Measurements from ENCODE around the gene RBM6. TPM values are rescaled to one million over a fixed set of nuclear protein-coding genes. Genes with fewer than 3 reads are reported as not detected.
A peak's percentile ranks its signal among the peaks of the same experiment; 100 is the strongest.

RBM6 gene
- total RNA-seq, 1 experiment from 2014 or later, result 58.3 TPM

DNA sequence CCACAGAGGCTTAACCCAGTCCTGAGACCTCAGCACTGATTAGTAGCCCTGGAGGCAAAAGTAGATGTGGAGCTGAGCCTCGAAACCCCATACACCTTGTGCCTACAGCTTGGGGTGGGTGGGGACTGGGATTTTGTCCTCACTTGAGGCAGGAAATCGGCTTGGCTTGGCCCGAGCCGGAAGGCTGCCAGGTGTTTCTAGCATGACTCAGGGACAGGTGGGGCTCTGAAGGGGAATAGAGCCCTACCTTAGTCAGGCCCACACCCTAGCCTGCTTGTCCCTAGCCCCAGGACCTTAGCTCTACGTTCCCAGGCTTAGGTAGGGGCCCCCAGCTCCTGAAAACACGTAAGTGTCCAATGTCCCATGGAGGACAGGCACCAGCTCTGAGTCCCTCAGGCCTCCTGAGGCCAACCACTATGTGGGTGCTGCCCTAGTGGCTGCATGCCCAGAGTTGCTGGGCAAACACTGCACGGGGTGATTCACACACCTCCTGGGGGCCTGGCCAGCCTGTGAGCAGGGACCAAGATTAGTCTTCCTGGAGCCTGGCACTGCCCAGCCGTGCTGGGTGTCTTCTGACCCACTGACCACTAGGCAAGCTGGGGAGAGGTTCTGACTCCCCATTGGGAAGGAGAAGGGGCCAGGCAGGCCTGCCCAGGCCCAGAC, 39.3 kb upstream of the RBM6 start:
- Histone ChIP-seq H3K27ac (ENCODE audit: low read depth, low read length) (peak overlapping the region; percentile 98), H4K20me1 (ENCODE audit: insufficient read depth) (no peaks in the 10 kb centered on the region), H3K36me3 (ENCODE audit: control insufficient read depth in 1 of 2, insufficient read depth in 2 of 2, low read length in 2 of 2) (peaks cover 24 to 35% of the 10 kb centered on the region in 2 experiments; a peak in 3 of 4 replicates), H3K4me3 (replicated peaks in 1 of 2; ENCODE audit: low read depth in 1 of 2, low read length in 2 of 2) (peak overlapping the region; percentile 36 to 59), H3K4me2 (ENCODE audit: low read length) (peak overlapping the region; percentile 91), H3K9me2 (ENCODE audit: insufficient read depth) (no peaks in the 10 kb centered on the region), H3K4me1 (ENCODE audit: control insufficient read depth in 1 of 2, insufficient read depth in 2 of 2, low read length in 2 of 2) (peaks cover 58 to 75% of the 10 kb centered on the region in 2 experiments), H2AFZ (ENCODE audit: low read depth, low read length, poor library complexity, severe bottlenecking) (no peak overlapping the region), H3K9ac (ENCODE audit: low read length) (peak overlapping the region; percentile 68), H3K27me3 (ENCODE audit: insufficient read depth, low read length) (no peaks in the 10 kb centered on the region), H3K79me2 (ENCODE audit: insufficient read depth, low read length) (peaks cover 88% of the 10 kb centered on the region), H3K9me3 (ENCODE audit: control insufficient read depth in 1 of 2, insufficient read depth in 1 of 2, low read depth in 1 of 2, low read length in 2 of 2) (no peaks in the 10 kb centered on the region)
- intact Hi-C loops (cut with micrococcal nuclease), result no loop called here
- BruUV-seq (replicated peaks), result no TSS peak
- peak; percentile 69 for ATAC-seq
- RAD21 ChIA-PET (ENCODE audit: low non-redundant PET in 1 of 2, low total read pairs in 2 of 2, uncharacterized antibody in 2 of 2, unreplicated experiment in 2 of 2), result interaction anchor here in 1 of 2 experiments (1.1 to 1.5 kb wide), 2 partner anchors 39 to 98 kb away, joined by 3 to 5 read pairs; partner anchors contain the start of genes INKA1 and RBM6
- POLR2A ChIA-PET, result interaction anchor here (0.6 to 5.5 kb wide), 12 partner anchors 12 to 117 kb away, joined by 3 to 43 read pairs (median 4); partner anchors contain the start of genes INKA1 and MON1A
- CTCF ChIA-PET, result interaction anchor here (0.7 to 1.4 kb wide), 4 partner anchors 22 to 98 kb away, joined by 3 to 6 read pairs (median 6); partner anchors contain the start of genes INKA1 and MON1A
- TF ChIP-seq POLR2AphosphoS5 (IDR thresholded peaks at IDR 0.05; ENCODE audit: low read depth, low read length) (peak; percentile 53; the same call in 1 of the 2 replicates), ZFX (IDR thresholded peaks at IDR 0.05) (peak; percentile 30; the same call in 1 of the 2 replicates), JUND (IDR thresholded peaks at IDR 0.05) (no peak)
- peak; percentile 92 for DNase-seq (ENCODE audit: low read depth, low spot score)

DNA sequence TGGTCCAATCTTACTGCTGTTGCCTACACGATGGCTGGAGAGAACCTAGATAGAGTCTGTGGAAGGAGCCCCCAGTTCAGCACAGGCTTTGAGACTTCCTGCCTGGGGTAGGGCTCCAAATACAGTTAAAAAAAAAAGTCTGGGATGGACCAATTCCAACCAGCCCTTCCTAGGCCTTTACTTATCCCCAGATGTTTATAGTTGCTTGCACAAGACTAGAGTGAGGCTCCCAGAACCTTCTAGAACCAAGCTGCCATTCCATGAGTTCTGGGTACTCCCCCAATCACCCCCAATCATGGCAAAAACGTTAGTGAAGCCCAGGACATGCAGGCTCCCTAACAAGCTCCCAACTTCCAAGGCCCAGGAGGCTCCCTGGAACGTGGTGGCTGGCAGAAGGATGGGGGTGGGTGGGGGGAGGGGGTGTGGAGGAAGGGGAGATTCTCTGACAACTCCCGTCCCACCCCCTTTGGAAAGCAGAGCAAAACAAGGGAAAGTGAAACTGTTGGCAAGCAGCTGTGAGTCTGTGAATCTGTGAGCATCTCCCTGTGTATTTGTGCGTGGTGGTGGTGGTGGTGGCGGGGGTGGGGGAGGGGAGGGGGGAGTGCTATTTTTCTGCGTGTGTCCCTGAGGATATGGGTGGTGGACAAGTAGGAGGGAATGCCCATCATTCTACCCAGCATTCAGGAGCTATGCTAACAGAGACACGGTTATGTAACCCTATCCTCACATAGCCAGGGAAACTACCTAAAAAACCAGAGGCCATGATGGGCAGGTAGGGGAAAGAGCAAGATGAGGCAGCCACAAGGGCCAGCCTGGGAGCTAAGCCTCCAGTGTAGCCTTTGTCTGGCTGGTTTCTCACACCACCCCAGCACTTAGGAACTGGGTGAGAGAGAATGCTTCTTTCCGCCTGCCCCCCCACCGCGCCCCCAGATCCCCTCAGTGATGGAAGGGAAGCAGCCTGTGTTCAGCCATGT, 38.3 kb upstream of the RBM6 start:
- ChIA-PET RAD21 (ENCODE audit: low non-redundant PET in 1 of 2, low total read pairs in 2 of 2, uncharacterized antibody in 2 of 2, unreplicated experiment in 2 of 2) (interaction anchor here in 1 of 2 experiments (1.5 kb wide), 1 partner anchor 38 kb away, joined by 3 read pairs; the partner anchor contains the start of gene RBM6), POLR2A (interaction anchor here (0.9 to 5.5 kb wide), 6 partner anchors 20 to 118 kb away, joined by 3 to 43 read pairs (median 4); partner anchors contain the start of genes INKA1 and MON1A), CTCF (interaction anchor here (1.4 kb wide), 2 partner anchors 60 to 98 kb away, joined by 4 to 6 read pairs; partner anchors contain the start of gene INKA1)
- Histone ChIP-seq H3K9ac (ENCODE audit: low read length) (peak overlapping the region; percentile 96), H3K4me1 (ENCODE audit: control insufficient read depth in 1 of 2, insufficient read depth in 2 of 2, low read length in 2 of 2) (peaks cover 64 to 85% of the 10 kb centered on the region in 2 experiments), H3K4me3 (replicated peaks in 1 of 2; ENCODE audit: low read depth in 1 of 2, low read length in 2 of 2) (peak overlapping the region; percentile 75 to 79), H3K79me2 (ENCODE audit: insufficient read depth, low read length) (peaks cover 83% of the 10 kb centered on the region), H3K27ac (ENCODE audit: low read depth, low read length) (peak overlapping the region; percentile 98), H2AFZ (ENCODE audit: low read depth, low read length, poor library complexity, severe bottlenecking) (no peak overlapping the region), H4K20me1 (ENCODE audit: insufficient read depth) (no peaks in the 10 kb centered on the region), H3K36me3 (ENCODE audit: control insufficient read depth in 1 of 2, insufficient read depth in 2 of 2, low read length in 2 of 2) (peaks cover 15 to 24% of the 10 kb centered on the region in 2 experiments; a peak in 3 of 4 replicates), H3K9me3 (ENCODE audit: control insufficient read depth in 1 of 2, insufficient read depth in 1 of 2, low read depth in 1 of 2, low read length in 2 of 2) (no peaks in the 10 kb centered on the region), H3K4me2 (ENCODE audit: low read length) (peak overlapping the region; percentile 97), H3K27me3 (ENCODE audit: insufficient read depth, low read length) (no peaks in the 10 kb centered on the region), H3K9me2 (ENCODE audit: insufficient read depth) (no peaks in the 10 kb centered on the region)
- no peak for ATAC-seq
- BruUV-seq (replicated peaks), result TSS peak; percentile 10
- intact Hi-C loops (cut with micrococcal nuclease), result no loop called here
- DNase-seq (ENCODE audit: low read depth, low spot score), result no peak
- TF ChIP-seq POLR2AphosphoS5 (IDR thresholded peaks at IDR 0.05; ENCODE audit: low read depth, low read length), result no peak
- TF ChIP-seq RAD21 (IDR thresholded peaks at IDR 0.05; ENCODE audit: low read depth), result no peak
- no peak for TF ChIP-seq EZH2phosphoT487 (IDR thresholded peaks at IDR 0.05; ENCODE audit: borderline replicate concordance)
- no peak for TF ChIP-seq FOSL1 (IDR thresholded peaks at IDR 0.05; ENCODE audit: low read depth)
- TF ChIP-seq ZNF274 (IDR thresholded peaks at IDR 0.05; ENCODE audit: low read depth, low read length), result no peak
- TF ChIP-seq, protein P1, sequence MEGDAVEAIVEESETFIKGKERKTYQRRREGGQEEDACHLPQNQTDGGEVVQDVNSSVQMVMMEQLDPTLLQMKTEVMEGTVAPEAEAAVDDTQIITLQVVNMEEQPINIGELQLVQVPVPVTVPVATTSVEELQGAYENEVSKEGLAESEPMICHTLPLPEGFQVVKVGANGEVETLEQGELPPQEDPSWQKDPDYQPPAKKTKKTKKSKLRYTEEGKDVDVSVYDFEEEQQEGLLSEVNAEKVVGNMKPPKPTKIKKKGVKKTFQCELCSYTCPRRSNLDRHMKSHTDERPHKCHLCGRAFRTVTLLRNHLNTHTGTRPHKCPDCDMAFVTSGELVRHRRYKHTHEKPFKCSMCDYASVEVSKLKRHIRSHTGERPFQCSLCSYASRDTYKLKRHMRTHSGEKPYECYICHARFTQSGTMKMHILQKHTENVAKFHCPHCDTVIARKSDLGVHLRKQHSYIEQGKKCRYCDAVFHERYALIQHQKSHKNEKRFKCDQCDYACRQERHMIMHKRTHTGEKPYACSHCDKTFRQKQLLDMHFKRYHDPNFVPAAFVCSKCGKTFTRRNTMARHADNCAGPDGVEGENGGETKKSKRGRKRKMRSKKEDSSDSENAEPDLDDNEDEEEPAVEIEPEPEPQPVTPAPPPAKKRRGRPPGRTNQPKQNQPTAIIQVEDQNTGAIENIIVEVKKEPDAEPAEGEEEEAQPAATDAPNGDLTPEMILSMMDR (IDR thresholded peaks at IDR 0.05 in 2 of 3, conservative IDR thresholded peaks at IDR 0.05 in 1 of 3; ENCODE audit: borderline replicate concordance in 1 of 3, insufficient read depth in 1 of 3, low read depth in 2 of 3, low read length in 2 of 3), result no peak
- TF ChIP-seq ELF1 (IDR thresholded peaks at IDR 0.05; ENCODE audit: borderline replicate concordance, low read depth), result no peak
- no peak for TF ChIP-seq POLR2A (IDR thresholded peaks at IDR 0.05; ENCODE audit: borderline replicate concordance, extremely low read depth, insufficient read depth, insufficient read length)
- TF ChIP-seq TCF7L2 (IDR thresholded peaks at IDR 0.05; ENCODE audit: borderline replicate concordance, extremely low read depth, insufficient read depth, insufficient read length), result no peak
- TF ChIP-seq CEBPB (IDR thresholded peaks at IDR 0.05; ENCODE audit: low read depth), result no peak
